Kidney tubule cell (primary cell): ENCODE measurements around the gene CBLC.
"Not testable (repeated sequence)": the region's sequence is repeated elsewhere in the genome, so short reads cannot be mapped to it uniquely, and the experiment has no call there.

Source experiments
- DNase-seq: peaks from one replicate; pipeline ENCODE4 v3.0.0-alpha.2; 2018; ENCODE audit warnings: low spot score

The CBLC gene

GRCh38 chr19:44765033-44765948 is 12.4 kb upstream of the CBLC start:
- DNase-seq, result no peak

- no peak for DNase-seq
Measured at GRCh38 chr19:44765949-44766335, 11.7 kb upstream of the CBLC start.

DNA sequence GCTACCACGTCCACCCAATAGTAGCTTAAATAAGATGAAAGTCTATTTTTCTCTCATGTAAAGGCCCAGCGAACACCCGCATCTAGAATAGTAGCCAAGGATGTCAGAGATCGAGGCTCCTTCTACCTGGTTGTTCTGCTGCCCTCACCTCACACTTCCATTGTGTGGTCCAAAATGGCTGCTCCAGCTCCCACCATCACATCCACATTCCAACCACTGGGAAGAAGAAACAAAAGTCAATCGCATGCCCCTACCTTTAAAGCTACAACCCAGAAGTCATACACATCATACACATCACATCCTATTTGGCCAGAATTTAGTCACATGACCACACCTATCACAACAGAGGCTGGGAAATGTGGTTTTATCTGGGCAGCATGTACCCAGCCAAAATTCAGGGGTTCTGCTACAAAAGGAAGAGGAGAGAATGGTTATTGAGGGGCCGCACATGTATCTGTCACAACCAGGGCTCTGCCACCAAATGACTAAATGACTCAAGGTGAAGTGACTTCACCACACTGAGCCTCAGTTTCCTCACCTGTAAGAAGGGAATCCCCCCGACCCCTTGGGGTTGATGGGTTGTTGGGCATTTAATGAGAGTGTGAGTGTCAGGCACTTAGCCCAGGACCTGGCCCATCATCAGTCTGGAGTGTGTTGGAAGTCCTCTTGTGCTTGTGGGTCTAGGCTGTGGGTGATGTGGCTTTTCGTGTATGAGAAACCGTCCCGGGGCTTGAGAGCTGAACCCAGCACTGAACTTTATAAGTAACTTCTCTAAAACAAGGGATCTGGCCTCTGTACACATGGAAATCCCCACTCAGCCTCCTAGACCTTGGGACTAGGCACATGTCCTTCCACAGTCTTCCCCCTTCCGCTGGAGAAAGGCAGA is 10.2 kb upstream of the CBLC start:
- no peak for DNase-seq

- DNase-seq, result peak; percentile 95
Measured at GRCh38 chr19:44770550-44771257, 7.0 kb upstream of the CBLC start.

GRCh38 chr19:44772144-44772543 is 5.5 kb upstream of the CBLC start:
- DNase-seq, result not testable (repeated sequence)

GRCh38 chr19:44772959-44773358 is 4.7 kb upstream of the CBLC start:
- no peak for DNase-seq

GRCh38 chr19:44775676-44776240 is 1.9 kb upstream of the CBLC start:
- no peak for DNase-seq

- peak; percentile 22 for DNase-seq
Measured at GRCh38 chr19:44776402-44777096, 1.1 kb upstream of the CBLC start.

DNA sequence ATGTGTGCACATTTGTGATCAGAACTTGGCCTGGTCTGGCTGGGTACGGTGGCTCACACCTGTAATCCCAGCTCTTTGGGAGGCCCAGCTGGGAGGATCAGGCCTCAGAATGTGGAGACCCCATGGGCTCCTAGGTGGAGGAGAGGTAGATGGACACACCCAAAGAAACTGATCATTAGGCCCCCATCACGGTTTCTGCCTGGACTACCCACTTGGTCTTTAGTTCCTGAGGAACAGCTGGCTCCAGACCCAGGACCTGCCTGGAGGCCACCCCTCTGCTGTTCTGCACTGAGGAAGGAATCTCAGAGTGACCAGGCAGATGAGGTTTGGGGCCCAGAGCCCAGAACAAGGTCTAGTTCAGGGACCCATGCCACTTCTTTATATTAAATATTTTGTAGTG is 1.5 kb downstream of the CBLC start:
- no peak for DNase-seq

- not testable (repeated sequence) for DNase-seq
Measured at GRCh38 chr19:44781694-44782093, 4.0 kb downstream of the CBLC start.

DNA sequence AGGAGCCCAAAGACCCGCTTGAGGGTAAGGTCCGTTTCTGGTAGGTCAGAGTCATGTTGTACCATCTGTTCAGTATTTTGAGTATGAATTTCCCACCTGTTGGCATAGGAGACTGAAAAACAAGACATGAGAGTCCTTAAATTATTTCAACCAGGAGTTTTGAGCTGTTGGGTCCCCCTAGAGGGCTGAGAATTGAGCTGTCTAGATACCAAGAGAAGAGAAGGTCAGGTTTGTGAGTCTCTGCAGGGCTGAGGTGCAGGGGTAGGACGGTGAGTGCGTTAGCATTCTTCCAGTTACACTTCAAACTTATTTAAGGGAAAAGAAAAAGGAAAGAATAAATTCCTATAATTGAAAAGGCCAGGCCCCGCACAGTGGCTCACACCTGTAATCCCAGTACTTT is 5.0 kb downstream of the CBLC start:
- DNase-seq, result no peak

GRCh38 chr19:44783545-44783944 is 5.9 kb downstream of the CBLC start:
- DNase-seq, result no peak

DNA sequence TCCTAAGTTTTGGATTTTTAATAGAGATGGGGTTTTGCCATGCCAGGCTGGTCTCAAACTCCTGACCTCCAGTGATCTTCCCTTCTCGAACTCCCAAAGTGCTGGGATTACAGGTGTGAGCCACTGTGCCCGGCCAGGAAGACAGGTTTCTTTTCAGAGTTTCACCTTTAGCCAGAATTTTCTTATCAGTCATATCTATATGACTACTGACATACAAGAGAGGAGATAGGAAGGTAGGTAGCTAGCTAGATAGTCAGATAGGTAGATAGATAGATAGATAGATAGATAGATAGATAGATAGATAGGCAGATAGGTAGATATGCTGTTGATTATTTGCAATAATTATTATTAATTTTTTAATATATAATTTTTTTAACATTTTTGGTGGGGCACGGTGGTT is 7.6 kb downstream of the CBLC start:
- no peak for DNase-seq

- DNase-seq, result no peak
Measured at GRCh38 chr19:44785993-44786392, 8.3 kb downstream of the CBLC start.

DNA sequence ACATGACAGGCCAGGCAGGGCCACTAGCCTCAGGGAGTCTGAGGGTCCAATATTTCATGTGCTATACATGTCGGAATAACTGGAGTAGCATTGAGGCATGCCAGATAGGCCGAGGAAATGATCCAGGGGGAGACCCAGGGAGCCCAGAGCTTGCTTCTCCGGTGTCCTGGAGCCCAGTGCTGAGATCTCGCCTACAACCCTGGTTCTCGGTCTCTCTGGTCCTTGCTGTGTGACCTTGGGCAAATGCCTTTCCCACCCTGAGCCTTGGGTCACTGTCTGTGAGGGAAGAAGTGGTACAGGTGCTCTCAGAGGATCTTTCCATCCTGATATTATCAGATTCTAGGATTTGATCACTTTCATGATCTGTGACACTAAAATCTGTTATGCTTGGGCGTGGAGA is 11.3 kb downstream of the CBLC start:
- DNase-seq, result no peak

GRCh38 chr19:44789943-44790483 is 12.3 kb downstream of the CBLC start:
- no peak for DNase-seq

DNA sequence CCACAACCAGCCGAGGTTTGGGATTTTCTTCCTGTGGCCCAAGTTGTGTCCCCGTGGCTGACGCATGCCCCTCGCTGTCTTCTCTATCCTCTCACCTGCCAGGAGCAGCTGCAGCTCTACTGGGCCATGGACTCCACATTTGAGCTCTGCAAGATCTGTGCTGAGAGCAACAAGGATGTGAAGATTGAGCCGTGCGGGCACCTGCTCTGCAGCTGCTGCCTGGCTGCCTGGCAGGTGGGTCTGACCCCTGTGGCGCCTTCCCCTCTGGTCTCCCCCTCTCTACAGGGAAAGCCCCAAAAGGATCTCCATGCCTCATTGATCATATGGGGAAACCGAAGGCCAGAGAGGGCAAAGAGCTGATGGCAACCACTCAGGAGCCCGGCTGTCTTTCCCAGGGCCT is 14.6 kb downstream of the CBLC start:
- DNase-seq, result no peak

DNA sequence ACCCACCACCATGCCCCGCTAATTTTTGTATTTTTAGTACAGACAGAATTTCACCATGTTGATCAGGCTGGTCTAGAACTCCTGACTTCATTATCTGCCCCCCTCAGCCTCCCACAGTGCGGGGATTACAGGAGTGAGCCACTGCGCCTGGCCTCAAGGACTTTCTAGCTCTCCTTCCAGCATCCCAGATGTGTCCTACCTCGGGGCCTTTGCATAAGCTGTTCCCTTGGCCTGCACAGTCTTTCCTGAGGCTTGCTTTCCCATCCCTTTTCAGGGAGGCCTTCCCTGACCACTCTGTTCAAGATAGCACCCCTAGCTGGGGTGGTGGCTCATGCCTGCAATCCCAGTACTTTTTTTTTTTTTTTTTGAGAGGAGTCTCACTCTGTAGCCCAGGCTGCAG is 16.9 kb downstream of the CBLC start:
- no peak for DNase-seq

GRCh38 chr19:44795398-44795987 is 17.8 kb downstream of the CBLC start:
- no peak for DNase-seq

- no peak for DNase-seq
Measured at GRCh38 chr19:44796701-44797115, 19.0 kb downstream of the CBLC start.
